HepG2 (cell line): ENCODE results near the gene DHX8. TPM values are rescaled to one million over a fixed set of nuclear protein-coding genes. Genes with fewer than 3 reads are reported as not detected.

ENCODE experiments used
- ATF7-NPFF ChIP-seq: sonication (generic); formaldehyde crosslinking; IDR thresholded peaks from 2 replicates; pipeline ENCODE4 v1.8.1; 2023; ENCODE audit warnings: mild to moderate bottlenecking, low read depth, missing genetic modification reagents, moderate library complexity
- HIVEP1 ChIP-seq: sonication (generic); formaldehyde crosslinking; IDR thresholded peaks from 2 replicates; pipeline ENCODE4 v1.4.0; 2020; ENCODE audit warnings: mild to moderate bottlenecking, missing genetic modification reagents
- HNRNPH1 ChIP-seq: fragments of 200-400 bp; formaldehyde crosslinking; optimal IDR thresholded peaks from 2 replicates; pipeline ENCODE3; 2017; ENCODE audit warnings: mild to moderate bottlenecking, low read depth, low read length
- KDM4B ChIP-seq: sonication (generic); formaldehyde crosslinking; IDR thresholded peaks from 2 replicates; pipeline ENCODE4 v1.4.0; 2020; ENCODE audit warnings: missing genetic modification reagents
- SOX6 ChIP-seq, 2 experiments: fragments of 450-650 bp in 1 of 2; sonication (generic) in 1 of 2; formaldehyde crosslinking in 1 of 2; IDR thresholded peaks; 2 replicates each; pipeline versions ENCODE4 v1.4.0 to v1.6.1; 2017 to 2020; ENCODE audit warnings: antibody characterized with exemption in 1 of 2, mild to moderate bottlenecking in 1 of 2, missing genetic modification reagents in 1 of 2
- TOPORS ChIP-seq: sonication (generic); formaldehyde crosslinking; IDR thresholded peaks from 2 replicates; pipeline ENCODE4 v1.8.0; 2023; ENCODE audit warnings: mild to moderate bottlenecking, missing genetic modification reagents
- TRIM24 ChIP-seq: sonication (generic); formaldehyde crosslinking; IDR thresholded peaks from 2 replicates; pipeline ENCODE4 v1.8.0; 2022; ENCODE audit warnings: mild to moderate bottlenecking, missing genetic modification reagents
- ZBTB20 ChIP-seq: sonication (generic); formaldehyde crosslinking; IDR thresholded peaks from 2 replicates; pipeline ENCODE4 v1.8.1; 2023; ENCODE audit warnings: missing genetic modification reagents, low read depth, mild to moderate bottlenecking, borderline replicate concordance
- ZNF138 ChIP-seq: sonication (generic); formaldehyde crosslinking; IDR thresholded peaks from 2 replicates; pipeline ENCODE4 v1.5.0; 2020; ENCODE audit warnings: mild to moderate bottlenecking, low read depth, missing genetic modification reagents
- ZNF33A ChIP-seq: sonication (generic); formaldehyde crosslinking; IDR thresholded peaks from 2 replicates; pipeline ENCODE4 v1.5.1; 2020; ENCODE audit warnings: missing genetic modification reagents, mild to moderate bottlenecking, moderate library complexity, borderline replicate concordance
- ZNF570 ChIP-seq: sonication (generic); formaldehyde crosslinking; IDR thresholded peaks from 2 replicates; pipeline ENCODE4 v1.4.0; 2020; ENCODE audit warnings: mild to moderate bottlenecking, missing genetic modification reagents, borderline replicate concordance
- ZNF644 ChIP-seq: IDR thresholded peaks from 2 replicates; pipeline ENCODE4 v1.6.1; 2016; ENCODE audit warnings: low read depth
- ZNF773 ChIP-seq: sonication (generic); formaldehyde crosslinking; IDR thresholded peaks from 2 replicates; pipeline ENCODE4 v1.4.0; 2020; ENCODE audit warnings: missing genetic modification reagents, borderline replicate concordance
- ZNF776 ChIP-seq: sonication (generic); formaldehyde crosslinking; IDR thresholded peaks from 2 replicates; pipeline ENCODE4 v1.4.0; 2020; ENCODE audit warnings: mild to moderate bottlenecking, missing genetic modification reagents
- polyA plus RNA-seq, 8 experiments: library from polyadenylated mRNA; depleted of rRNA in 3 of 8; stranded (reverse) in 7 of 8; unstranded in 1 of 8; fragments of >200 nt; fragmentation: Illumina TruSeq in 4 of 8; extraction: Trizol in 4 of 8; gene quantifications; 2 replicates each; pipeline versions ENCODE4 v1.2.1 to v1.2.3, GENCODE V29; 2011 to 2016; ENCODE audit warnings: low read depth in 4 of 8, missing spikeins in 1 of 8, mixed read lengths in 1 of 8; ENCODE audit not compliant: insufficient read depth in 1 of 8
- total RNA-seq, 5 experiments: library from RNA; depleted of rRNA; stranded (reverse); fragments of >200 nt; fragmentation: Illumina TruSeq; extraction: Trizol; gene quantifications; 2 replicates each; pipeline ENCODE4 v1.2.3, GENCODE V29; 2016; ENCODE audit warnings: low read depth in 1 of 5
- TF ChIP-seq, protein P1 (sequence below): sonication (generic); formaldehyde crosslinking; IDR thresholded peaks from 2 replicates; pipeline ENCODE4 v1.4.0; 2020; ENCODE audit warnings: mild to moderate bottlenecking, missing genetic modification reagents
- TF ChIP-seq, protein P2 (sequence below): sonication (generic); formaldehyde crosslinking; IDR thresholded peaks from 2 replicates; pipeline ENCODE4 v1.4.0; 2020; ENCODE audit warnings: missing genetic modification reagents, borderline replicate concordance
- TF ChIP-seq, protein P3 (sequence below): sonication (generic); formaldehyde crosslinking; IDR thresholded peaks from 2 replicates; pipeline ENCODE4 v1.5.0; 2020; ENCODE audit warnings: mild to moderate bottlenecking, missing genetic modification reagents, borderline replicate concordance

Gene DHX8
- total and polyA plus RNA-seq, 2 of the 13 experiments (the other 11 are each of a cell fraction or from before 2014, with no cell fraction given) = 24.8 to 48.9 TPM

DNA sequence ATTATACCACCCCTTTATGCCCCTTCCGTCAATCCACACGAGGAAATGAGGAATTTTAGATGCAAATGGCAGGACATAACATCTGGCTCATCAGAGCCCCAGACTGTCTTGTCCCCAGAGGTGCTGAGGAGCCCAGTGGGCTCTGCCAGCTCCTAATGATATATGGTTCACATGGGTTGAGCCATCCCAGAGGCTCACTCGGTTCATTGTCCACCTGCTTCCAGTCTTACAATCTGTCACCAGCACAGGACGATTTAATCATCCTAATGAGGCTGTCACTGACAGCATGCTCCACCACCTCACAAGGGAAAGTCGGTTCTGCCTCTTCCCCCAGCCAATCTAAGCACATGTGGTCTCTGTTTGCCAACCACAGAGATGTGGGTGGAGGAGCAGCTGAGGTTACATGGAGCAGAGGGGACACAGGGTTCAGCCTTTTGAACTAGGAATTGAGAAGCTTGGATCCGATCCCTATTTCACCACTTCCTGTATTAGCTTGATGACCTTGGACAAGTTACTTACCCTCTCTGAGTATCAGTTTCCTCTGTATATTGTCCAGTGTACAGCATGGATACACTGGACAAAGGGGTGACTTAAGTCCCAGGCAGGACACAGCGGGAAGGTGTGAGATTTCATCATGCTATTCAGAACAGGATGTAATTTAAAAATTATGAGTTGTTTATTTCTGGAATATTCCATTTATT, 27.0 kb upstream of the DHX8 start (continued):
- TF ChIP-seq HIVEP1 (CRISPR knock-in tag) = peak; percentile 81; the same call in 1 of the 2 replicates
- TF ChIP-seq, protein P1, sequence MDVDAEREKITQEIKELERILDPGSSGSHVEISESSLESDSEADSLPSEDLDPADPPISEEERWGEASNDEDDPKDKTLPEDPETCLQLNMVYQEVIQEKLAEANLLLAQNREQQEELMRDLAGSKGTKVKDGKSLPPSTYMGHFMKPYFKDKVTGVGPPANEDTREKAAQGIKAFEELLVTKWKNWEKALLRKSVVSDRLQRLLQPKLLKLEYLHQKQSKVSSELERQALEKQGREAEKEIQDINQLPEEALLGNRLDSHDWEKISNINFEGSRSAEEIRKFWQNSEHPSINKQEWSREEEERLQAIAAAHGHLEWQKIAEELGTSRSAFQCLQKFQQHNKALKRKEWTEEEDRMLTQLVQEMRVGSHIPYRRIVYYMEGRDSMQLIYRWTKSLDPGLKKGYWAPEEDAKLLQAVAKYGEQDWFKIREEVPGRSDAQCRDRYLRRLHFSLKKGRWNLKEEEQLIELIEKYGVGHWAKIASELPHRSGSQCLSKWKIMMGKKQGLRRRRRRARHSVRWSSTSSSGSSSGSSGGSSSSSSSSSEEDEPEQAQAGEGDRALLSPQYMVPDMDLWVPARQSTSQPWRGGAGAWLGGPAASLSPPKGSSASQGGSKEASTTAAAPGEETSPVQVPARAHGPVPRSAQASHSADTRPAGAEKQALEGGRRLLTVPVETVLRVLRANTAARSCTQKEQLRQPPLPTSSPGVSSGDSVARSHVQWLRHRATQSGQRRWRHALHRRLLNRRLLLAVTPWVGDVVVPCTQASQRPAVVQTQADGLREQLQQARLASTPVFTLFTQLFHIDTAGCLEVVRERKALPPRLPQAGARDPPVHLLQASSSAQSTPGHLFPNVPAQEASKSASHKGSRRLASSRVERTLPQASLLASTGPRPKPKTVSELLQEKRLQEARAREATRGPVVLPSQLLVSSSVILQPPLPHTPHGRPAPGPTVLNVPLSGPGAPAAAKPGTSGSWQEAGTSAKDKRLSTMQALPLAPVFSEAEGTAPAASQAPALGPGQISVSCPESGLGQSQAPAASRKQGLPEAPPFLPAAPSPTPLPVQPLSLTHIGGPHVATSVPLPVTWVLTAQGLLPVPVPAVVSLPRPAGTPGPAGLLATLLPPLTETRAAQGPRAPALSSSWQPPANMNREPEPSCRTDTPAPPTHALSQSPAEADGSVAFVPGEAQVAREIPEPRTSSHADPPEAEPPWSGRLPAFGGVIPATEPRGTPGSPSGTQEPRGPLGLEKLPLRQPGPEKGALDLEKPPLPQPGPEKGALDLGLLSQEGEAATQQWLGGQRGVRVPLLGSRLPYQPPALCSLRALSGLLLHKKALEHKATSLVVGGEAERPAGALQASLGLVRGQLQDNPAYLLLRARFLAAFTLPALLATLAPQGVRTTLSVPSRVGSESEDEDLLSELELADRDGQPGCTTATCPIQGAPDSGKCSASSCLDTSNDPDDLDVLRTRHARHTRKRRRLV = peak; percentile 65; the same call in 1 of the 2 replicates
- TF ChIP-seq ZNF33A = no peak
- no peak for TF ChIP-seq ZNF773
- peak; percentile 75; the same call in 1 of the 2 replicates for TF ChIP-seq KDM4B (CRISPR knock-in tag)
- TF ChIP-seq ATF7-NPFF (CRISPR knock-in tag) = peak; percentile 83; the same call in 1 of the 2 replicates
- TF ChIP-seq ZBTB20 (CRISPR knock-in tag) = peak; percentile 96
- TF ChIP-seq, protein P2, sequence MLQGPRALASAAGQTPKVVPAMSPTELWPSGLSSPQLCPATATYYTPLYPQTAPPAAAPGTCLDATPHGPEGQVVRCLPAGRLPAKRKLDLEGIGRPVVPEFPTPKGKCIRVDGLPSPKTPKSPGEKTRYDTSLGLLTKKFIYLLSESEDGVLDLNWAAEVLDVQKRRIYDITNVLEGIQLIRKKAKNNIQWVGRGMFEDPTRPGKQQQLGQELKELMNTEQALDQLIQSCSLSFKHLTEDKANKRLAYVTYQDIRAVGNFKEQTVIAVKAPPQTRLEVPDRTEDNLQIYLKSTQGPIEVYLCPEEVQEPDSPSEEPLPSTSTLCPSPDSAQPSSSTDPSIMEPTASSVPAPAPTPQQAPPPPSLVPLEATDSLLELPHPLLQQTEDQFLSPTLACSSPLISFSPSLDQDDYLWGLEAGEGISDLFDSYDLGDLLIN (CRISPR knock-in tag) = peak; percentile 66; the same call in 1 of the 2 replicates
- TF ChIP-seq ZNF570 (CRISPR knock-in tag) = no peak
- no peak for TF ChIP-seq ZNF776 (CRISPR knock-in tag)
- TF ChIP-seq, protein P3, sequence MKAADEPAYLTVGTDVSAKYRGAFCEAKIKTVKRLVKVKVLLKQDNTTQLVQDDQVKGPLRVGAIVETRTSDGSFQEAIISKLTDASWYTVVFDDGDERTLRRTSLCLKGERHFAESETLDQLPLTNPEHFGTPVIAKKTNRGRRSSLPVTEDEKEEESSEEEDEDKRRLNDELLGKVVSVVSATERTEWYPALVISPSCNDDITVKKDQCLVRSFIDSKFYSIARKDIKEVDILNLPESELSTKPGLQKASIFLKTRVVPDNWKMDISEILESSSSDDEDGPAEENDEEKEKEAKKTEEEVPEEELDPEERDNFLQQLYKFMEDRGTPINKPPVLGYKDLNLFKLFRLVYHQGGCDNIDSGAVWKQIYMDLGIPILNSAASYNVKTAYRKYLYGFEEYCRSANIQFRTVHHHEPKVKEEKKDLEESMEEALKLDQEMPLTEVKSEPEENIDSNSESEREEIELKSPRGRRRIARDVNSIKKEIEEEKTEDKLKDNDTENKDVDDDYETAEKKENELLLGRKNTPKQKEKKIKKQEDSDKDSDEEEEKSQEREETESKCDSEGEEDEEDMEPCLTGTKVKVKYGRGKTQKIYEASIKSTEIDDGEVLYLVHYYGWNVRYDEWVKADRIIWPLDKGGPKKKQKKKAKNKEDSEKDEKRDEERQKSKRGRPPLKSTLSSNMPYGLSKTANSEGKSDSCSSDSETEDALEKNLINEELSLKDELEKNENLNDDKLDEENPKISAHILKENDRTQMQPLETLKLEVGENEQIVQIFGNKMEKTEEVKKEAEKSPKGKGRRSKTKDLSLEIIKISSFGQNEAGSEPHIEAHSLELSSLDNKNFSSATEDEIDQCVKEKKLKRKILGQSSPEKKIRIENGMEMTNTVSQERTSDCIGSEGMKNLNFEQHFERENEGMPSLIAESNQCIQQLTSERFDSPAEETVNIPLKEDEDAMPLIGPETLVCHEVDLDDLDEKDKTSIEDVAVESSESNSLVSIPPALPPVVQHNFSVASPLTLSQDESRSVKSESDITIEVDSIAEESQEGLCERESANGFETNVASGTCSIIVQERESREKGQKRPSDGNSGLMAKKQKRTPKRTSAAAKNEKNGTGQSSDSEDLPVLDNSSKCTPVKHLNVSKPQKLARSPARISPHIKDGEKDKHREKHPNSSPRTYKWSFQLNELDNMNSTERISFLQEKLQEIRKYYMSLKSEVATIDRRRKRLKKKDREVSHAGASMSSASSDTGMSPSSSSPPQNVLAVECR = peak; percentile 82; the same call in 1 of the 2 replicates
- TF ChIP-seq ZNF644 (CRISPR knock-in tag) = peak; percentile 96
- TF ChIP-seq ZNF138 = no peak
- no peak for TF ChIP-seq SOX6 (IDR thresholded peaks at IDR 0.05)
- peak; percentile 99 for TF ChIP-seq SOX6 (CRISPR knock-in tag; IDR thresholded peaks at IDR 0.05)
- peak; percentile 73; the same call in 1 of the 2 replicates for TF ChIP-seq TOPORS (CRISPR knock-in tag)
- no peak for TF ChIP-seq TRIM24 (CRISPR knock-in tag)
- no peak for TF ChIP-seq HNRNPH1
